Measurements from ENCODE around the gene CBFB.

CBFB gene

GRCh38 chr16:67077871-67078270 lies 48.9 kb downstream of the CBFB start:
- peaks cover 19% of the 10 kb centered on the region for H3K36me3 ChIP-seq (ENCODE audit: insufficient read depth, low read length)
- H4K20me1 ChIP-seq (ENCODE audit: insufficient read depth, low read length) = no peaks in the 10 kb centered on the region
- H3K9me3 ChIP-seq (ENCODE audit: low read length) = no peaks in the 10 kb centered on the region
- no peaks in the 10 kb centered on the region for H3K79me2 ChIP-seq (ENCODE audit: insufficient read depth, low read length)
- TF ChIP-seq EZH2 (IDR thresholded peaks at IDR 0.05; ENCODE audit: borderline replicate concordance, low read length) = no peak
- TF ChIP-seq, protein P1, sequence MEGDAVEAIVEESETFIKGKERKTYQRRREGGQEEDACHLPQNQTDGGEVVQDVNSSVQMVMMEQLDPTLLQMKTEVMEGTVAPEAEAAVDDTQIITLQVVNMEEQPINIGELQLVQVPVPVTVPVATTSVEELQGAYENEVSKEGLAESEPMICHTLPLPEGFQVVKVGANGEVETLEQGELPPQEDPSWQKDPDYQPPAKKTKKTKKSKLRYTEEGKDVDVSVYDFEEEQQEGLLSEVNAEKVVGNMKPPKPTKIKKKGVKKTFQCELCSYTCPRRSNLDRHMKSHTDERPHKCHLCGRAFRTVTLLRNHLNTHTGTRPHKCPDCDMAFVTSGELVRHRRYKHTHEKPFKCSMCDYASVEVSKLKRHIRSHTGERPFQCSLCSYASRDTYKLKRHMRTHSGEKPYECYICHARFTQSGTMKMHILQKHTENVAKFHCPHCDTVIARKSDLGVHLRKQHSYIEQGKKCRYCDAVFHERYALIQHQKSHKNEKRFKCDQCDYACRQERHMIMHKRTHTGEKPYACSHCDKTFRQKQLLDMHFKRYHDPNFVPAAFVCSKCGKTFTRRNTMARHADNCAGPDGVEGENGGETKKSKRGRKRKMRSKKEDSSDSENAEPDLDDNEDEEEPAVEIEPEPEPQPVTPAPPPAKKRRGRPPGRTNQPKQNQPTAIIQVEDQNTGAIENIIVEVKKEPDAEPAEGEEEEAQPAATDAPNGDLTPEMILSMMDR (IDR thresholded peaks at IDR 0.05; ENCODE audit: low read length) = no peak
- H3K9ac ChIP-seq (ENCODE audit: low read length) = no peak overlapping the region
- no peaks in the 10 kb centered on the region for H3K27me3 ChIP-seq (ENCODE audit: insufficient read depth, low read length)
- H3K9me2 ChIP-seq (ENCODE audit: low read depth, low read length) = no peaks in the 10 kb centered on the region
- no peaks in the 10 kb centered on the region for H3K4me1 ChIP-seq (ENCODE audit: insufficient read depth, low read length, severe bottlenecking)
- H2AFZ ChIP-seq (ENCODE audit: low read length) = no peak overlapping the region
- H3F3A ChIP-seq (ENCODE audit: insufficient read depth, low read length) = no peaks in the 10 kb centered on the region; the same call in 1 of the 2 replicates
- no peak overlapping the region for H3K27ac ChIP-seq (ENCODE audit: low read depth, low read length, poor library complexity, severe bottlenecking)
- H3K4me2 ChIP-seq (ENCODE audit: low read length) = no peak overlapping the region
- no peak overlapping the region for H3K4me3 ChIP-seq (ENCODE audit: low read depth, low read length, poor library complexity, severe bottlenecking)

GRCh38 chr16:67082100-67082499 lies 53.2 kb downstream of the CBFB start:
- H3K4me3 ChIP-seq (ENCODE audit: low read depth, low read length, poor library complexity, severe bottlenecking) = no peak overlapping the region
- no peaks in the 10 kb centered on the region; the same call in 1 of the 2 replicates for H3F3A ChIP-seq (ENCODE audit: insufficient read depth, low read length)
- peaks cover 15% of the 10 kb centered on the region for H3K36me3 ChIP-seq (ENCODE audit: insufficient read depth, low read length)
- H3K9me2 ChIP-seq (ENCODE audit: low read depth, low read length) = no peaks in the 10 kb centered on the region
- no peak overlapping the region for H3K27ac ChIP-seq (ENCODE audit: low read depth, low read length, poor library complexity, severe bottlenecking)
- no peak overlapping the region for H3K9ac ChIP-seq (ENCODE audit: low read length)
- no peak overlapping the region for H3K4me2 ChIP-seq (ENCODE audit: low read length)
- no peaks in the 10 kb centered on the region for H3K27me3 ChIP-seq (ENCODE audit: insufficient read depth, low read length)
- no peaks in the 10 kb centered on the region for H3K79me2 ChIP-seq (ENCODE audit: insufficient read depth, low read length)
- TF ChIP-seq, protein P1 (IDR thresholded peaks at IDR 0.05; ENCODE audit: low read length) = no peak
- TF ChIP-seq EZH2 (IDR thresholded peaks at IDR 0.05; ENCODE audit: borderline replicate concordance, low read length) = no peak
- peaks cover 11% of the 10 kb centered on the region for H3K4me1 ChIP-seq (ENCODE audit: insufficient read depth, low read length, severe bottlenecking)
- H4K20me1 ChIP-seq (ENCODE audit: insufficient read depth, low read length) = no peaks in the 10 kb centered on the region
- H3K9me3 ChIP-seq (ENCODE audit: low read length) = no peaks in the 10 kb centered on the region
- H2AFZ ChIP-seq (ENCODE audit: low read length) = no peak overlapping the region

GRCh38 chr16:67082891-67083290 lies 53.9 kb downstream of the CBFB start:
- Histone ChIP-seq H3F3A (ENCODE audit: insufficient read depth, low read length) (no peaks in the 10 kb centered on the region; the same call in 1 of the 2 replicates), H3K4me1 (ENCODE audit: insufficient read depth, low read length, severe bottlenecking) (peaks cover 11% of the 10 kb centered on the region), H3K27ac (ENCODE audit: low read depth, low read length, poor library complexity, severe bottlenecking) (no peak overlapping the region), H3K4me2 (ENCODE audit: low read length) (no peak overlapping the region), H3K9me2 (ENCODE audit: low read depth, low read length) (no peaks in the 10 kb centered on the region), H3K4me3 (ENCODE audit: low read depth, low read length, poor library complexity, severe bottlenecking) (no peak overlapping the region), H3K36me3 (ENCODE audit: insufficient read depth, low read length) (peaks cover 12% of the 10 kb centered on the region), H3K27me3 (ENCODE audit: insufficient read depth, low read length) (no peaks in the 10 kb centered on the region), H4K20me1 (ENCODE audit: insufficient read depth, low read length) (no peaks in the 10 kb centered on the region), H3K9me3 (ENCODE audit: low read length) (no peaks in the 10 kb centered on the region), H3K9ac (ENCODE audit: low read length) (no peak overlapping the region), H3K79me2 (ENCODE audit: insufficient read depth, low read length) (no peaks in the 10 kb centered on the region), H2AFZ (ENCODE audit: low read length) (no peak overlapping the region)
- TF ChIP-seq EZH2 (IDR thresholded peaks at IDR 0.05; ENCODE audit: borderline replicate concordance, low read length) = no peak
- TF ChIP-seq, protein P1 (IDR thresholded peaks at IDR 0.05; ENCODE audit: low read length) = no peak

Data from OCI-LY1 (cell line).